DND-41 (cell line): ENCODE data around the gene GSK3A.

Experiments used
- ATAC-seq: fragments of 200-7000 bp; cut with Tn5 transposase; 3 replicates; pipeline ENCODE4 v1.9.1; 2021; ENCODE audit warnings: low read depth; ENCODE audit not compliant: insufficient read depth
- DNase-seq: peaks from one replicate; pipeline ENCODE4 v3.0.0-alpha.2; 2020
- H2AFZ ChIP-seq: 2 replicates; pipeline ENCODE4 v1.6.0; 2012; ENCODE audit warnings: low read depth, low read length
- H3K27ac ChIP-seq: 2 replicates; pipeline ENCODE4 v1.5.1; 2012; ENCODE audit warnings: low read length, inconsistent platforms
- H3K27me3 ChIP-seq: fragments of 200-600 bp; sonication (generic); 2 replicates; pipeline ENCODE4 v1.6.0; 2012; ENCODE audit warnings: low read length, mild to moderate bottlenecking, inconsistent platforms; ENCODE audit not compliant: insufficient read depth, poor library complexity
- H3K36me3 ChIP-seq: 2 replicates; pipeline ENCODE4 v1.5.1; 2012; ENCODE audit warnings: low read length, inconsistent platforms; ENCODE audit not compliant: insufficient read depth
- H3K4me1 ChIP-seq: 2 replicates; pipeline ENCODE4 v1.5.1; 2012; ENCODE audit warnings: mild to moderate bottlenecking, low read length; ENCODE audit not compliant: insufficient read depth
- H3K4me2 ChIP-seq: 2 replicates; pipeline ENCODE4 v1.6.0; 2012; ENCODE audit warnings: mild to moderate bottlenecking, moderate library complexity, low read length, inconsistent platforms; ENCODE audit not compliant: insufficient read depth
- H3K4me3 ChIP-seq, 2 experiments: fragments of 200-600 bp in 1 of 2; shearing (Covaris generic) in 1 of 2; 2 replicates each; pipeline ENCODE4 v1.5.1; 2012 to 2016; ENCODE audit warnings: inconsistent platforms in 2 of 2, low read length in 2 of 2, mild to moderate bottlenecking in 2 of 2, low read depth in 1 of 2, moderate library complexity in 1 of 2
- H3K79me2 ChIP-seq: 2 replicates; pipeline ENCODE4 v1.6.0; 2012; ENCODE audit warnings: low read length, inconsistent platforms; ENCODE audit not compliant: insufficient read depth
- H3K9ac ChIP-seq: 2 replicates; pipeline ENCODE4 v1.6.0; 2012; ENCODE audit warnings: low read depth, mild to moderate bottlenecking, inconsistent platforms, low read length, moderate library complexity
- H3K9me3 ChIP-seq: 2 replicates; pipeline ENCODE4 v1.5.1; 2012; ENCODE audit warnings: low read length, moderate library complexity, mild to moderate bottlenecking, inconsistent platforms; ENCODE audit not compliant: insufficient read depth, severe bottlenecking
- H4K20me1 ChIP-seq: 2 replicates; pipeline ENCODE4 v1.6.0; 2012; ENCODE audit warnings: low read length; ENCODE audit not compliant: insufficient read depth
- EZH2 ChIP-seq: IDR thresholded peaks from 3 replicates; pipeline ENCODE4 v1.6.1; 2012; ENCODE audit warnings: borderline replicate concordance, low read depth, mild to moderate bottlenecking, moderate library complexity, low read length, inconsistent platforms; ENCODE audit not compliant: severe bottlenecking
- TF ChIP-seq, protein P1 (sequence below): IDR thresholded peaks from 2 replicates; pipeline ENCODE4 v1.5.1; 2012; ENCODE audit warnings: borderline replicate concordance, low read length, moderate library complexity, mild to moderate bottlenecking; ENCODE audit not compliant: poor library complexity, severe bottlenecking; ENCODE audit errors: extremely low read depth

GSK3A gene

DNA sequence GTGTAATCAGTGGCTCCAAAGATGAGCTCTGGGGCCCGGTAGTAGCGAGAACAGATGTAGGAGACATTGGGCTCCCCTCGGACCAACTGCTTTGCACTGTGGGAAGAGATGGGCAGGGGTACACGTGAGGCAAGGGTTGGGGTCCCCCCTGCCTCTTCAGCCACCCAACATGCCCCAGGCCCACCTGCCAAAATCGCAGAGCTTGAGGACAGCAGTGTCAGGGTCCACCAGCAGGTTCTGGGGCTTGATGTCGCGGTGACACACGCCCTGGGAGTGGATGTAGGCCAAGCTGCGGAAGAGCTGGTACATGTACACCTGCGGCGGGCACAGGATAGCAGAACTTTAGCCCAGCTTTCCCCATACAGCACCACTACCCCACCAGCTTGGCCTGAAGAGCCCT lies 8.0 kb downstream of the GSK3A start:
- no peak overlapping the region for H2AFZ ChIP-seq
- H3K4me3 ChIP-seq, result no peak overlapping the region
- no peak overlapping the region for H3K27ac ChIP-seq
- peaks cover 59% of the 10 kb centered on the region for H4K20me1 ChIP-seq
- H3K36me3 ChIP-seq, result peaks cover 90% of the 10 kb centered on the region
- no peak for ATAC-seq
- no peak for TF ChIP-seq EZH2
- TF ChIP-seq, protein P1, sequence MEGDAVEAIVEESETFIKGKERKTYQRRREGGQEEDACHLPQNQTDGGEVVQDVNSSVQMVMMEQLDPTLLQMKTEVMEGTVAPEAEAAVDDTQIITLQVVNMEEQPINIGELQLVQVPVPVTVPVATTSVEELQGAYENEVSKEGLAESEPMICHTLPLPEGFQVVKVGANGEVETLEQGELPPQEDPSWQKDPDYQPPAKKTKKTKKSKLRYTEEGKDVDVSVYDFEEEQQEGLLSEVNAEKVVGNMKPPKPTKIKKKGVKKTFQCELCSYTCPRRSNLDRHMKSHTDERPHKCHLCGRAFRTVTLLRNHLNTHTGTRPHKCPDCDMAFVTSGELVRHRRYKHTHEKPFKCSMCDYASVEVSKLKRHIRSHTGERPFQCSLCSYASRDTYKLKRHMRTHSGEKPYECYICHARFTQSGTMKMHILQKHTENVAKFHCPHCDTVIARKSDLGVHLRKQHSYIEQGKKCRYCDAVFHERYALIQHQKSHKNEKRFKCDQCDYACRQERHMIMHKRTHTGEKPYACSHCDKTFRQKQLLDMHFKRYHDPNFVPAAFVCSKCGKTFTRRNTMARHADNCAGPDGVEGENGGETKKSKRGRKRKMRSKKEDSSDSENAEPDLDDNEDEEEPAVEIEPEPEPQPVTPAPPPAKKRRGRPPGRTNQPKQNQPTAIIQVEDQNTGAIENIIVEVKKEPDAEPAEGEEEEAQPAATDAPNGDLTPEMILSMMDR, result no peak
- no peak overlapping the region for H3K9ac ChIP-seq
- peaks cover 5% of the 10 kb centered on the region; the same call in 1 of the 2 replicates for H3K4me1 ChIP-seq
- no peaks in the 10 kb centered on the region for H3K27me3 ChIP-seq
- no peak overlapping the region for H3K4me2 ChIP-seq
- H3K9me3 ChIP-seq, result no peaks in the 10 kb centered on the region
- DNase-seq, result no peak
- H3K79me2 ChIP-seq, result peaks cover 50% of the 10 kb centered on the region

DNA sequence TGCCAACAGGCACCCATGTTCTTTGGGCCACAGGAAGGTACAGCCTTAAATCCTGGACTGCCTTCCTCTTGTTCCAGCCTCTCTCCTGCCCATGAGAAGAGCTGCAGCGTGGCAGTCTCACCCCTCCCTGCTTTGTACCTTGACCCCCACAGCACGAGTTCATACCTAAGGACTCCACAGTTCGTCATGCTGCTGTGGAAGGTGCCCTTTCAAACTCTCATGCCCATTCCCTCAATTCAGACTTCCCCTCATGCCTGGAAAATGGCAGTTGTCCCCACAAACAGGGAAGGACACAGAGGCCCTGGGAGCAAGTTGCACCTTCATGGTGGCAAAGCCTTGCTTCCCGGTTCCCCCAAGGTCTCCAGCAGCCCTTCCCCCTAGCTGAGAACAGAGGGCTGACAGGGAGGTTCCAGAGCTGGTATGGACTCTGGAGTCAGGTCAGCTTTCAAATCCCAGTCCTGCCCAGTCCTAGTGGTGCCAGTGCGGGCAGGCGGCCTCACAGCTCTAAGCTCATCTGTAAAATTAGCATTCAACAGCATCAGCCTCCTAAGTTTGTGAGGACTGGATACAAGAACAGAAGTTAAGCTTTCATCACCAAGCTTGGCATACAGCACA lies 8.6 kb downstream of the GSK3A start:
- H3K27ac ChIP-seq, result no peak overlapping the region
- H3K9ac ChIP-seq, result no peak overlapping the region
- H3K4me1 ChIP-seq, result no peaks in the 10 kb centered on the region
- peaks cover 59% of the 10 kb centered on the region for H4K20me1 ChIP-seq
- TF ChIP-seq, protein P1, result no peak
- ATAC-seq (no peak), DNase-seq (no peak)
- no peaks in the 10 kb centered on the region for H3K27me3 ChIP-seq
- H2AFZ ChIP-seq, result no peak overlapping the region
- no peak overlapping the region for H3K4me2 ChIP-seq
- H3K79me2 ChIP-seq, result peaks cover 50% of the 10 kb centered on the region
- no peak overlapping the region for H3K4me3 ChIP-seq
- H3K9me3 ChIP-seq, result no peaks in the 10 kb centered on the region
- peaks cover 90% of the 10 kb centered on the region for H3K36me3 ChIP-seq

DNA sequence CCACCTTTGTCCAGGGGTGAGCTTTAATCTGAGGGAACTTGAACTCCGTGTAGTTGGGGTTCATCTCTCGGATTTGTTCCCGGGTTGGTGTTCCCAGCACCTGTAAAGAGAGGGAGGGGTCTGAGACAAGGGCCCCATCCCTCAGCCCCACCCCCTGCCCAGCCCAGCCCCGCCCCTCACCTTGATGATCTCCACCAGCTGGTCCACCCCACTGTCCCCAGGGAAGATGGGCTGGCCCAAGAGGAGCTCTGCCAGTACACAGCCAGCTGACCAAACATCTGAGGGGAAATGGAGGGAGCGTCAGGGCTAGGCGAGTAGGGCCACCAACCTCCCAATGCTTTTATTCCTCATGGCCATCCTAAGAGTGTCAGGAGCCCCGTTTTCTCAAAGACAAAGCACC lies 9.3 kb downstream of the GSK3A start:
- Histone ChIP-seq H3K27ac (no peak overlapping the region), H3K27me3 (no peaks in the 10 kb centered on the region), H3K4me2 (no peak overlapping the region), H3K79me2 (peaks cover 44% of the 10 kb centered on the region; the same call in 1 of the 2 replicates), H2AFZ (no peak overlapping the region), H4K20me1 (peaks cover 66% of the 10 kb centered on the region), H3K9me3 (no peaks in the 10 kb centered on the region), H3K9ac (no peak overlapping the region), H3K4me3 (no peak overlapping the region), H3K36me3 (peaks cover 93% of the 10 kb centered on the region), H3K4me1 (no peaks in the 10 kb centered on the region)
- TF ChIP-seq EZH2, result no peak
- TF ChIP-seq, protein P1, result no peak
- ATAC-seq, result no peak
- DNase-seq, result no peak

DNA sequence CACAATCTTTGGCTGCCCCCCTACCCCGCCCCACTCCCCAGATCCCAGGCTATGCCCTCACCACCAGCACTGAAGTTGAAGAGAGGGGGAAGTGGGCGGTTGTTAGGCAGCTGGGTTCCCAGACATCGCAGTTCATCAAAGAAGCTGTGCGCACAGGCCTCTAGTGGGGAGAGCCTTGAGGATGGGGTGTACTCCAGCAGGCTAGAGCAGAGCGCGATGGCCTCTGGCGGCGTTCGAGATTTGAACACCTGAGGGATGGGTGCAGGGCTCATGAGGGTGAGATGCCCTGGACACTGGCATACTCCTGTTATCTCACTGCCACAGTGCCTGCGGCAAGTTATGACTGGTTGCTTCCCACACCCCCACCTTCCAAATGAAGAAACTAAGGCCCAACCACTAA lies 10.0 kb downstream of the GSK3A start:
- no peak overlapping the region for H3K9ac ChIP-seq

More for the DNA sequence above, 10.0 kb downstream of the GSK3A start:
- Histone ChIP-seq H3K79me2 (peaks cover 43% of the 10 kb centered on the region; the same call in 1 of the 2 replicates), H3K27me3 (no peaks in the 10 kb centered on the region), H4K20me1 (peaks cover 68% of the 10 kb centered on the region), H3K36me3 (peaks cover 96% of the 10 kb centered on the region), H3K27ac (no peak overlapping the region), H3K4me2 (no peak overlapping the region), H3K9me3 (no peaks in the 10 kb centered on the region), H3K4me1 (no peaks in the 10 kb centered on the region), H2AFZ (no peak overlapping the region), H3K4me3 (no peak overlapping the region)
- TF ChIP-seq, protein P1, result no peak
- no peak for TF ChIP-seq EZH2
- ATAC-seq (peak; percentile 9; the same call in 1 of the 3 replicates), DNase-seq (no peak)
